ENCODE measurements around the gene PITX2. TPM values are rescaled to one million over a fixed set of nuclear protein-coding genes. Genes with fewer than 3 reads are reported as not detected.
"Not testable (repeated sequence)": the region's sequence is repeated elsewhere in the genome, so short reads cannot be mapped to it uniquely, and the experiment has no call there.

Gene PITX2
- polyA plus RNA-seq, 1 donor, result 32.6 TPM

- DNase-seq, result no peak
These were observed 11.7 kb downstream of the PITX2 start for GRCh38 chr4:110610940-110611831.

DNA sequence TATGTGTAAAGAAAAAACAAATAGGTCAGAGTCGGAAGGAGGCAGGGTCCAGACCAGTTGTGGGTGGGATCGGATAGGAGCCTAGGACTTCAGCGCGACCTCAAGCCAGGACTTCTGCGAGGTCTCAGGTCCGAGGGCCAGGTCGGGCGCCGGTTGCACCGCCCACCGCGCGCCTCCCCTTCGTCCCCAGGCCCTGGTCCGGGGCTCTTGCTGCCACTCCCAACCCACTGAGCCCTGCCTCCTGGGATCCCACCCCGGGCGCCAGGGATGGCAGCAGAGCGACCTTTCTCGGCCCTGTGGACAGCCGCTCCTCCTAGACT is 12.3 kb downstream of the PITX2 start:
- no peak for DNase-seq

GRCh38 chr4:110609044-110609750 is 13.7 kb downstream of the PITX2 start:
- DNase-seq, result no peak

DNA sequence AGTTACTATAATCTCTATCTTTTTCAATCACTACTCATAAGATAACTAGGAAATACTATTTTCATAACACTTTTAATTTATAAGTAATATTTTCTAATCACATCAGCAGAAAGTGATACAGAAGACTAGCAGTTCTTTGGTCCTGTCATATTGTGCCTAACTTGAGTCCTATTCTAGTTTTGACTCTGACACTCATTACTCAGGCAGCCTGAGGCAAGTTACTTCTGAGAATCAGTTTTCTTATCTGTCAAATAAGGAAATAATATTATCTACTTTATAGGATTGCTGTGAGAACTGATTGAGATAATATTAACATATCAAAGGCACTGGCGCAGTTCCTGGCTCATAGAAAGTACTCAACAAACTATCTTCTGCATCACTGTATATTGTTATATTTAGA is 17.8 kb downstream of the PITX2 start:
- no peak for DNase-seq

- DNase-seq, result no peak
These were observed 20.8 kb downstream of the PITX2 start for GRCh38 chr4:110602061-110602460.

DNA sequence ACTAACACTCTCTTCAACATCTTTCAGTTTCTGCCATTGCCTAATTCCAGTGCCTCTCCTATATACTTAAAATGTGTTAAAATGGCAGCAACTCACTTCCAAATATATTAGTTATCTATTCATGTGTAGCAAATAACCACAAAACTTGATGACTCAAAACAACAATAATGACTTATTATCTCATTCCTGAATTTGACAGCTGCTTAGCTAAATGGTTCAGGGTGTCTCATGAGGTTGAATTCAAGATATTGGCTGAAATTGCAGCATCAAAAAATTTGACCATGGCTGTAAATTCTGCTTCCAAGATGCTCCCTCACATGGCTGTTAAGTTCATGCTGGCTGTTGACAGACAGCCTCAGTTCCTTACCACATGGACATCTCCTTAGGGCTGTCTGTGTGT is 25.3 kb downstream of the PITX2 start:
- DNase-seq, result no peak

DNA sequence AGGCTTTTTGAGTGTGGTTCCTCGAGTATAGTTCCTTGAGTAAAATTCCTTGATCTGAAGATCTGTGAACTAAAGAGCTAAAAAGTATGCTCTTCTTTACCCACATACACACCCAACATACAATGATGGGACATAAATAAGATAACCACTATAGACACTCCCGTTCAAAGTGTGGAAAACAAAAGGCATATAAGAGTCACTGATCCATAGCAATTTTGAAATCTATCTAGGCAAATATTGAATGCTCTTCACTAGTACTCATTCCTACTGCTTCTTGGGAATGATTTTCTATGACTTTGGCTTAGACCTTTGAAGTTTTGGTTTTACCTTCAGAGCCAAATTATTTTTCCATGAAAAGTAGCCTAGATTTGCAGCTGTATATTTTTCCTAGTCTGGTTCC is 26.4 kb downstream of the PITX2 start:
- no peak for DNase-seq

GRCh38 chr4:110595583-110595982 is 27.3 kb downstream of the PITX2 start:
- no peak for DNase-seq

GRCh38 chr4:110589297-110589696 is 33.6 kb downstream of the PITX2 start:
- no peak for DNase-seq

DNA sequence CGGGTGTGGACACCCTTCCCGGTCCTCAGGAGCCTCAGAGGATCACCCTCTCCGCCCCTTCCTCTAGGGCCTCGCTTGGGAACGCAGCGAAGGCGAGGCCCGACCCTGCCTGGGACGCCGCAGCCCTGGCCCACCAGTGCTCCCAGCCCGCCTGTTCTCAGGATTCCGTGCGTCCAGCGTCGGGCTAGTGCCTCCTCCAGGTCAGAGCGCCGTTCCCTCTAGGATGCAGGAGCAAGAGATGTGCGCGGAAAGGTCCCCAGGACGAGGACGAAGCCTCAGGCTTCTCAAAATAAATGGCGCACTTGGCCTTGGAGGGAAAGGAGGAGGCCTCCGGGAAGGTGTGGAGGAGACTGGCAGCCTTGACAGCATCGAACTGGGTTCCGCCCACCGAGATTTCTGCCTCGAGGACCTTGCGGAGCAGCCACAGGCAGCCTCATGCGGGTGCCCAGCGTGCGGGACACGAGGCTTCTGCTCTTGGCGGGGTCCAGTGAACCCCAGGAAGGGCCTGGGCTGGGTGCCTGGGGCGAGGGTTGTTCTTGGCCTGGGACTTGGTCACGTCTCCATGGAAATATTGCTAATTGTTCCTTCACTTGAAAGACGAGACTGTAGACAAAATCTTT is 35.1 kb downstream of the PITX2 start:
- DNase-seq, result no peak

DNA sequence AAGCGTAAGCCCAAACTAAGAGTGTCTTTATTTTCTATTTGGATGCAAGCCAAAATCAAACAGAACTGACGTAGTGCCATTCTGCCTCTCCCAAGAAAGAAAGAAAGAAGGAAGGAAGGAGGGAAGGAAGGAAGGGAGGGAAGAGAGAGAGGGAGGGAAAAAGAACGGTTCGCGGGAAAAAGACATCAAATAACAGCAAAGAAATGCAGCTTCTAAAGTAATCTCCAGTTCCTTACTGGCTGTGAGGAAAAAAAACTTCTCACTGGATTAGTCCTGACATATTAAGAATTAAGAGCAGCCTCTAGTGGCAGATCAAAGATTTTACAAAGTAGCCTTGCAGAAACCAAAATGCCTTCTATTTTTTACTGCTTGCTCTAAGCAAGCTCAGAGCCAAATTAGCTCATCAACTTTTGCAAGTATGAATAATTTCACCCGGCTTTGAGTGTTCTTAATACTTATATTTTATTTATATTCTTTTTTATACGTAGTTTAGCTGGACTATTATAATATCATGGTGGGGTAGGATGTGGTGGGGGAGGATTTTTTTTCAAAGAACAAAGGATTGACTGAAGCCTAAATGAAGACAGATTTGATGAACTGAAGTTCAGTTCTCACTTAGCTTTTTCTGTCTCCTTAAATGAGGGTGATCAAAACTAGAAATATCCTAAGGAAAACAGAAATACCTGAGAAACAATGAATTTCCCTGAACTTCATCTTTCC is 36.6 kb downstream of the PITX2 start:
- peak; percentile 6 for DNase-seq

- DNase-seq, result not testable (repeated sequence)
These were observed 46.2 kb downstream of the PITX2 start for GRCh38 chr4:110576696-110577095.

Other genes with a start within 250 kb of the PITX2 start
- gene ENPEP, start 146.9 kb downstream of the PITX2 start, polyA plus RNA-seq (ENCODE audit: insufficient read length), result 18.1 TPM

Measured in hindlimb muscle (tissue), 1 donor.